ENCODE measurements around the gene ARID5A. TPM values are rescaled to one million over a fixed set of nuclear protein-coding genes. Genes with fewer than 3 reads are reported as not detected.

ARID5A gene
- total and polyA plus RNA-seq, 2 of the 13 experiments (the other 11 are each of a cell fraction or from before 2014, with no cell fraction given): 6.0 to 9.5 TPM

DNA sequence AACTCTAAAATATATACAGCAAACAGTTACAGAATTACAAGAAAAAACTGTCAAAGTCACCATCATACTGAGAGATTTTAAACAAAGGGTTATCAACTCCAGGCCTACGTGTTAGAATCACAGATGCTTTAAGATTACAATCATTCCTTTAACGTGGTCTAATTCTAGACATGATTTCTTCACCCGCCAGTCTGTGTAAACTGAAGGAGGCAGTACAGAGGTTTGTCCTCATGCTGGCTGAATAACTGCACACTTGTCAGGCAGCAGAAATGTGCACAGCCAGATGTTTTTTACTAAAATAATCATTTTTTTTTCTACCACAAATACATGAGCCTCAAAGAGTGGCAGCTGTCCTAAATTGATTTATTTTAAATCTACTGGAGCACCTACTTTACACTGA, 15.9 kb upstream of the ARID5A start:
- BruUV-seq (replicated peaks): no TSS peak
- FAIRE-seq (no peak), ATAC-seq (no peak), DNase-seq (ENCODE audit: low spot score) (no peak)
- in situ Hi-C loops (cut with HindIII; ENCODE audit: extremely low pct_ligation_motif_present, low pct_unique_long_range_greater_than_20kb): loop anchor here (25.0 kb wide), 1 partner anchor 383 kb away; the partner anchor contains the start of genes ASTL and DUSP2
- intact Hi-C loops (cut with micrococcal nuclease; ENCODE audit: unreplicated experiment): no loop called here
- no peak overlapping the region for H3K9ac ChIP-seq (ENCODE audit: insufficient read depth, low read depth, low read length)
- CTCF ChIA-PET (ENCODE audit: low intra/inter-chr PET ratio, low total read pairs): no interaction called here
- no peak overlapping the region for H3K4me3 ChIP-seq (replicated peaks in 1 of 3; ENCODE audit: insufficient read depth in 1 of 3, low read depth in 2 of 3, low read length in 3 of 3)
- POLR2A ChIA-PET: no interaction called here
- H3K4me2 ChIP-seq (ENCODE audit: low read depth, low read length): no peak overlapping the region
- peaks cover 0 to 19% of the 10 kb centered on the region in 2 experiments; a peak in 3 of 5 replicates for H3K27me3 ChIP-seq (ENCODE audit: control insufficient read depth in 1 of 2, insufficient read depth in 2 of 2, low read length in 2 of 2)
- 51% methylated on average over 3 of the region's 3 CpGs for WGBS (ENCODE audit: low lambda C conversion rate)
- H3K27ac ChIP-seq (ENCODE audit: extremely low read length, insufficient read depth, low read length): no peak overlapping the region
- H3K79me2 ChIP-seq (ENCODE audit: insufficient read depth, low read length): no peaks in the 10 kb centered on the region
- peaks cover 11% of the 10 kb centered on the region for H3K9me3 ChIP-seq (ENCODE audit: low read length)
- H4K20me1 ChIP-seq (ENCODE audit: insufficient read depth, low read length): no peaks in the 10 kb centered on the region
- TF ChIP-seq, protein P1, sequence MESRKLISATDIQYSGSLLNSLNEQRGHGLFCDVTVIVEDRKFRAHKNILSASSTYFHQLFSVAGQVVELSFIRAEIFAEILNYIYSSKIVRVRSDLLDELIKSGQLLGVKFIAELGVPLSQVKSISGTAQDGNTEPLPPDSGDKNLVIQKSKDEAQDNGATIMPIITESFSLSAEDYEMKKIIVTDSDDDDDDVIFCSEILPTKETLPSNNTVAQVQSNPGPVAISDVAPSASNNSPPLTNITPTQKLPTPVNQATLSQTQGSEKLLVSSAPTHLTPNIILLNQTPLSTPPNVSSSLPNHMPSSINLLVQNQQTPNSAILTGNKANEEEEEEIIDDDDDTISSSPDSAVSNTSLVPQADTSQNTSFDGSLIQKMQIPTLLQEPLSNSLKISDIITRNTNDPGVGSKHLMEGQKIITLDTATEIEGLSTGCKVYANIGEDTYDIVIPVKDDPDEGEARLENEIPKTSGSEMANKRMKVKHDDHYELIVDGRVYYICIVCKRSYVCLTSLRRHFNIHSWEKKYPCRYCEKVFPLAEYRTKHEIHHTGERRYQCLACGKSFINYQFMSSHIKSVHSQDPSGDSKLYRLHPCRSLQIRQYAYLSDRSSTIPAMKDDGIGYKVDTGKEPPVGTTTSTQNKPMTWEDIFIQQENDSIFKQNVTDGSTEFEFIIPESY (CRISPR knock-in tag; IDR thresholded peaks at IDR 0.05): peak; percentile 82
- TF ChIP-seq, protein P2, sequence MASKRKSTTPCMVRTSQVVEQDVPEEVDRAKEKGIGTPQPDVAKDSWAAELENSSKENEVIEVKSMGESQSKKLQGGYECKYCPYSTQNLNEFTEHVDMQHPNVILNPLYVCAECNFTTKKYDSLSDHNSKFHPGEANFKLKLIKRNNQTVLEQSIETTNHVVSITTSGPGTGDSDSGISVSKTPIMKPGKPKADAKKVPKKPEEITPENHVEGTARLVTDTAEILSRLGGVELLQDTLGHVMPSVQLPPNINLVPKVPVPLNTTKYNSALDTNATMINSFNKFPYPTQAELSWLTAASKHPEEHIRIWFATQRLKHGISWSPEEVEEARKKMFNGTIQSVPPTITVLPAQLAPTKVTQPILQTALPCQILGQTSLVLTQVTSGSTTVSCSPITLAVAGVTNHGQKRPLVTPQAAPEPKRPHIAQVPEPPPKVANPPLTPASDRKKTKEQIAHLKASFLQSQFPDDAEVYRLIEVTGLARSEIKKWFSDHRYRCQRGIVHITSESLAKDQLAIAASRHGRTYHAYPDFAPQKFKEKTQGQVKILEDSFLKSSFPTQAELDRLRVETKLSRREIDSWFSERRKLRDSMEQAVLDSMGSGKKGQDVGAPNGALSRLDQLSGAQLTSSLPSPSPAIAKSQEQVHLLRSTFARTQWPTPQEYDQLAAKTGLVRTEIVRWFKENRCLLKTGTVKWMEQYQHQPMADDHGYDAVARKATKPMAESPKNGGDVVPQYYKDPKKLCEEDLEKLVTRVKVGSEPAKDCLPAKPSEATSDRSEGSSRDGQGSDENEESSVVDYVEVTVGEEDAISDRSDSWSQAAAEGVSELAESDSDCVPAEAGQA (IDR thresholded peaks at IDR 0.05; ENCODE audit: low read depth): no peak
- TF ChIP-seq, protein P2 (CRISPR knock-in tag; IDR thresholded peaks at IDR 0.05; ENCODE audit: borderline replicate concordance): no peak
- TF ChIP-seq MIXL1 (CRISPR knock-in tag; IDR thresholded peaks at IDR 0.05) (no peak), ZSCAN12 (CRISPR knock-in tag; IDR thresholded peaks at IDR 0.05) (no peak), ZNF652 (CRISPR knock-in tag; IDR thresholded peaks at IDR 0.05; ENCODE audit: borderline replicate concordance, low read depth) (no peak)
- H3K36me3 ChIP-seq (replicated peaks in 1 of 2; ENCODE audit: control insufficient read depth in 1 of 2, insufficient read depth in 2 of 2, low read length in 2 of 2): no peaks in the 10 kb centered on the region
- no peaks in the 10 kb centered on the region for H3K4me1 ChIP-seq (ENCODE audit: insufficient read depth, low read length)
- no peak overlapping the region for H2AFZ ChIP-seq (ENCODE audit: low read length)
